ENCODE results near the gene NUP62. TPM values are rescaled to one million over a fixed set of nuclear protein-coding genes. Genes with fewer than 3 reads are reported as not detected.

NUP62 gene
- total RNA-seq, 4 donors from 2014 or later: 25.8 to 29.2 (median 27.6) TPM

GRCh38 chr19:49879243-49879963 lies 49.9 kb downstream of the NUP62 start:
- no peak for TF ChIP-seq CTCF (IDR thresholded peaks at IDR 0.05; ENCODE audit: low read depth)

DNA sequence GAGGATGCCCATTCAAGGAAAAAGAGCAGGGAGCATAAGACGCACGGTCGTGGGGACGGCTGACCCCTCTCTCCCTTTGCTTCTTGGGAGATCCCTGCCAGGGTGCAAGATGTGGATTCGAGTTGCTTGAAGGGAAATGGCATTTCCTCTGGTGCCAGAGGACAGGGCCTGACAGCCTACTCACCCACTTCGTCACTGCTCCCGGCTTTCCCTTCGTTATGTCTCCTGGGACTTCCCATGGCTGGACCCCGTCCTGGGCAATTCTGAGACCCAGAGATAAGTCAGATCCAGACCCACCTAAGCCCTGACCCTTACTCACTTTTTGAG lies 50.6 kb downstream of the NUP62 start:
- no peak for TF ChIP-seq CTCF (IDR thresholded peaks at IDR 0.05; ENCODE audit: low read depth)

DNA sequence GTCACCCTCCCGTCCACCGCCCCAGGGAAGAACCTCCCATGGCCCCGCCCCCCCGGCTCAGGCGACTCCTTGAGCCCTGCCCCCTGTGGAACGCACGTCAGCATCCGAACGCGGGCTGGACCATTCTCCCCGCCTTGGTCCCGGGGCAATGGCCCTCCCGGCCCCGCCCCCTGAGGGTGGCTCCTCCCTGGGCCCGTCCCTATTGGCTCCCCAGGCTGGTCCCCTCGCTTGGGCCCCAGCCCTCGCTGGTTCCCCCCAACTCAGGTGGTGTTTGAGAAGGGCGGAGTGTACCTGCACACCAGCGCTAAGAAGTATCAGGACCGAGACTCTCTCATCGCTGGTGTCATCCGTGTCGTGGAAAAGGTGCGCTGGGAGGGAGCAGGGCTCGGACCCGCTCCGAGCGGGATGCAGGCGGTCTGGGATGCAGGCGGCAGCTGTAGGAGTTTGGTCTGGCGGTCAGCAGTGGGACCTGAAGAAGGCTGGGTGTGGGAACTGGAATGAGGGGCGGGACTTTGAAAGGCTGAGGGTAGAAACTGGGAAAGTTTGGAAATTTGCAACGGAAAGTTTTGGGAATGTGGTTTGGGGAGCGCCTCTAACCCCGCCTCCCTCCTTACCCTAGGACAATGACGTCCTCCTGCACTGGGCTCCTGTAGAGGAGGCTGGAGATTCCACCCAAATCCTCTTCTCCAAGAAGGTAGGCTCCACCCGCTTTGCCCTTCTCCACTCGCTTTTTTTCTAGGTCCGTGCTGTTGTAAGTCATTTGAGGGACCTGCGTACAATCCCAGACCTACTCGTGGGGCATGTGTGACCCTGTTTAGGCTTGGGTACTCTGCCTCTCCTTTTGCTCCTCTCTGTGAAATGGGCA lies 51.2 kb downstream of the NUP62 start:
- TF ChIP-seq CTCF (IDR thresholded peaks at IDR 0.05; ENCODE audit: low read depth): no peak

- no peak for TF ChIP-seq CTCF (IDR thresholded peaks at IDR 0.05; ENCODE audit: low read depth)
Observed at GRCh38 chr19:49877020-49877878, 52.1 kb downstream of the NUP62 start, which contains the start of the genes AKT1S1 and TBC1D17. Gene AKT1S1, minus strand, starts transcription at chr19:49877355. Its CDS starts 4,060 bp downstream, at chr19:49873295. Gene TBC1D17, plus strand, starts transcription at chr19:49877702. Its CDS starts 22 bp downstream, at chr19:49877724.

- TF ChIP-seq CTCF (IDR thresholded peaks at IDR 0.05; ENCODE audit: low read depth): peak; percentile 67
Observed at GRCh38 chr19:49876422-49877019, 52.8 kb downstream of the NUP62 start.

- no peak for TF ChIP-seq CTCF (IDR thresholded peaks at IDR 0.05; ENCODE audit: low read depth)
Observed at GRCh38 chr19:49875857-49876421, 53.4 kb downstream of the NUP62 start.

All from subcutaneous adipose tissue (tissue), 4 donors.